A549 (cell line): Measurements from ENCODE around the gene NUPR2.

Experiments
- CHD2 ChIP-seq: fragments of 150-350 bp; IDR thresholded peaks from 2 replicates; pipeline ENCODE4 v1.6.1; 2014; ENCODE audit warnings: low read length; ENCODE audit not compliant: partially characterized antibody
- CTCF ChIP-seq: fragments of >200 bp; sonication (Bioruptor Twin); formaldehyde crosslinking; IDR thresholded peaks from 3 replicates; pipeline ENCODE4 v1.5.1; 2016
- HOXA7 ChIP-seq: fragments of 250-450 bp; sonication (Bioruptor Pico); IDR thresholded peaks from 2 replicates; pipeline ENCODE4 v1.5.0; 2020; ENCODE audit warnings: mild to moderate bottlenecking, moderate library complexity
- JUN ChIP-seq, 2 experiments: fragments of >200 bp; sonication (Bioruptor Twin); formaldehyde crosslinking; IDR thresholded peaks; 2 replicates in 1 of 2; 3 replicates in 1 of 2; pipeline ENCODE4 v1.6.1; 2016 to 2017
- KDM1A ChIP-seq: fragments of 200-600 bp; sonication (generic); IDR thresholded peaks from 2 replicates; pipeline ENCODE4 v1.6.1; 2016; ENCODE audit warnings: low read depth, mild to moderate bottlenecking
- POLR2A ChIP-seq: IDR thresholded peaks from 2 replicates; pipeline ENCODE4 v1.6.1; 2012; ENCODE audit warnings: mild to moderate bottlenecking, low read length
- RFX5 ChIP-seq: fragments of 450-650 bp; IDR thresholded peaks from 2 replicates; pipeline ENCODE4 v1.7.1; 2014; ENCODE audit warnings: antibody characterized with exemption, mild to moderate bottlenecking, moderate library complexity
- ZC3H11A ChIP-seq: fragments of 450-650 bp; IDR thresholded peaks from 2 replicates; pipeline ENCODE4 v1.6.1; 2014; ENCODE audit warnings: antibody characterized with exemption, mild to moderate bottlenecking
- TF ChIP-seq, protein P1 (sequence below): IDR thresholded peaks from 2 replicates; pipeline ENCODE4 v1.6.1; 2012; ENCODE audit warnings: low read depth, borderline replicate concordance
- TF ChIP-seq, protein P2 (sequence below): fragments of 450-650 bp; IDR thresholded peaks from 2 replicates; pipeline ENCODE4 v1.6.1; 2014; ENCODE audit warnings: antibody characterized with exemption

- TF ChIP-seq HOXA7 (CRISPR knock-in tag) (no peak), POLR2A (no peak), JUN (IDR thresholded peaks at IDR 0.05) (no peak), CHD2 (no peak), CTCF (no peak), ZC3H11A (no peak), KDM1A (no peak), RFX5 (no peak)
- TF ChIP-seq, protein P1, sequence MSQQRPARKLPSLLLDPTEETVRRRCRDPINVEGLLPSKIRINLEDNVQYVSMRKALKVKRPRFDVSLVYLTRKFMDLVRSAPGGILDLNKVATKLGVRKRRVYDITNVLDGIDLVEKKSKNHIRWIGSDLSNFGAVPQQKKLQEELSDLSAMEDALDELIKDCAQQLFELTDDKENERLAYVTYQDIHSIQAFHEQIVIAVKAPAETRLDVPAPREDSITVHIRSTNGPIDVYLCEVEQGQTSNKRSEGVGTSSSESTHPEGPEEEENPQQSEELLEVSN: no peak
- TF ChIP-seq, protein P2, sequence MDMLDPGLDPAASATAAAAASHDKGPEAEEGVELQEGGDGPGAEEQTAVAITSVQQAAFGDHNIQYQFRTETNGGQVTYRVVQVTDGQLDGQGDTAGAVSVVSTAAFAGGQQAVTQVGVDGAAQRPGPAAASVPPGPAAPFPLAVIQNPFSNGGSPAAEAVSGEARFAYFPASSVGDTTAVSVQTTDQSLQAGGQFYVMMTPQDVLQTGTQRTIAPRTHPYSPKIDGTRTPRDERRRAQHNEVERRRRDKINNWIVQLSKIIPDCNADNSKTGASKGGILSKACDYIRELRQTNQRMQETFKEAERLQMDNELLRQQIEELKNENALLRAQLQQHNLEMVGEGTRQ: no peak
Measured at GRCh38 chr7:56081626-56082340, 34.4 kb downstream of the NUPR2 start.
